Sigmoid colon (tissue), 7 donors: ENCODE data around the gene PAF1. TPM values are rescaled to one million over a fixed set of nuclear protein-coding genes. Genes with fewer than 3 reads are reported as not detected.

ENCODE experiments used
- DNase-seq: peaks from one replicate; pipeline ENCODE4 v3.0.0-alpha.2; 2019
- H3K27ac ChIP-seq, 4 donors: fragments of 200-600 bp; sonication (generic); one replicate each; pipeline ENCODE4 v1.5.1; 2016 to 2019; ENCODE audit warnings: mild to moderate bottlenecking in 1 of 4
- H3K27me3 ChIP-seq, 3 donors: fragments of 200-600 bp; sonication (generic); one replicate each; pipeline ENCODE4 v1.5.1; 2019; ENCODE audit warnings: mild to moderate bottlenecking in 1 of 3
- H3K36me3 ChIP-seq, 4 donors: fragments of 200-600 bp; sonication (generic); one replicate each; pipeline ENCODE4 v1.5.1; 2016 to 2019
- H3K4me1 ChIP-seq, 4 donors: fragments of 200-600 bp; sonication (generic); one replicate each; pipeline ENCODE4 v1.5.1; 2017 to 2019
- H3K4me3 ChIP-seq, 4 donors: fragments of 200-600 bp; sonication (generic); one replicate each; pipeline ENCODE4 v1.5.1; 2017 to 2019; ENCODE audit warnings: mild to moderate bottlenecking in 2 of 4, moderate library complexity in 1 of 4
- H3K9me3 ChIP-seq, 4 donors: fragments of 200-600 bp in 3 of 4; sonication (generic) in 3 of 4; one replicate each; pipeline versions ENCODE4 v1.5.1 to v1.6.1; 2013 to 2019
- EP300 ChIP-seq, 4 donors: sonication (generic); formaldehyde crosslinking; IDR thresholded peaks; one replicate each; pipeline ENCODE4 v1.6.1; 2017; ENCODE audit warnings: antibody characterized with exemption in 4 of 4
- POLR2A ChIP-seq, 2 donors: fragments of 450-650 bp; IDR thresholded peaks; one replicate each; pipeline ENCODE4 v1.6.1; 2016; ENCODE audit warnings: antibody characterized with exemption in 2 of 2, mild to moderate bottlenecking in 2 of 2, moderate library complexity in 2 of 2
- POLR2AphosphoS5 ChIP-seq, 4 donors: sonication (generic); formaldehyde crosslinking; IDR thresholded peaks; one replicate each; pipeline ENCODE4 v1.6.1; 2017; ENCODE audit warnings: antibody characterized with exemption in 4 of 4
- WGBS, 2 donors: extraction: QIAGEN DNeasy Blood & Tissue Kit; methylation state at CpG; one replicate each; pipeline ENCODE4 v1.1.7; 2013; 5-methylcytosine and 5-hydroxymethylcytosine counted together
- intact Hi-C: fragments of 100-400 bp; cut with DNase I; formaldehyde crosslinking; loops from one replicate; pipeline ENCODE4 v1.15.1; 2023
- polyA plus RNA-seq, 3 donors: library from polyadenylated mRNA; stranded (reverse); fragments of 200-250 nt; gene quantifications; one replicate each; pipeline ENCODE4 v1.2.3, GENCODE V29; 2013
- total RNA-seq, 4 donors: library from RNA; depleted of rRNA; stranded (reverse); fragments of >200 nt; gene quantifications; one replicate each; pipeline ENCODE4 v1.1.0, GENCODE V29; 2016
- TF ChIP-seq, protein P1 (sequence below), 4 experiments: fragments of 450-650 bp in 3 of 4; fragments of 200-600 bp in 1 of 4; IDR thresholded peaks; one replicate each; pipeline ENCODE4 v1.5.1; 2016 to 2019; ENCODE audit warnings: antibody characterized with exemption in 4 of 4, mild to moderate bottlenecking in 3 of 4, moderate library complexity in 2 of 4
- donor health status: healthy with polysubstance abuse.
- donor health status: Bipolar disorder and iron deficiency.
- donor health status: healthy.

Gene PAF1
- total and polyA plus RNA-seq, 7 donors = 28.2 to 51.8 (median 37.7) TPM

GRCh38 chr19:39424934-39425333, 34.0 kb upstream of the PAF1 start:
- Histone ChIP-seq H3K36me3 (peaks cover 0 to 50% (median 24%) of the 10 kb centered on the region in 4 donors), H3K4me3 (no peak overlapping the region), H3K4me1 (peaks cover 0 to 23% (median 22%) of the 10 kb centered on the region in 4 donors), H3K27ac (no peak overlapping the region), H3K27me3 (no peaks in the 10 kb centered on the region), H3K9me3 (no peaks in the 10 kb centered on the region)
- intact Hi-C loops = no loop called here
- WGBS, 2 donors = 80 to 85% methylated on average over 16 of the region's 16 CpGs
- TF ChIP-seq, protein P1, sequence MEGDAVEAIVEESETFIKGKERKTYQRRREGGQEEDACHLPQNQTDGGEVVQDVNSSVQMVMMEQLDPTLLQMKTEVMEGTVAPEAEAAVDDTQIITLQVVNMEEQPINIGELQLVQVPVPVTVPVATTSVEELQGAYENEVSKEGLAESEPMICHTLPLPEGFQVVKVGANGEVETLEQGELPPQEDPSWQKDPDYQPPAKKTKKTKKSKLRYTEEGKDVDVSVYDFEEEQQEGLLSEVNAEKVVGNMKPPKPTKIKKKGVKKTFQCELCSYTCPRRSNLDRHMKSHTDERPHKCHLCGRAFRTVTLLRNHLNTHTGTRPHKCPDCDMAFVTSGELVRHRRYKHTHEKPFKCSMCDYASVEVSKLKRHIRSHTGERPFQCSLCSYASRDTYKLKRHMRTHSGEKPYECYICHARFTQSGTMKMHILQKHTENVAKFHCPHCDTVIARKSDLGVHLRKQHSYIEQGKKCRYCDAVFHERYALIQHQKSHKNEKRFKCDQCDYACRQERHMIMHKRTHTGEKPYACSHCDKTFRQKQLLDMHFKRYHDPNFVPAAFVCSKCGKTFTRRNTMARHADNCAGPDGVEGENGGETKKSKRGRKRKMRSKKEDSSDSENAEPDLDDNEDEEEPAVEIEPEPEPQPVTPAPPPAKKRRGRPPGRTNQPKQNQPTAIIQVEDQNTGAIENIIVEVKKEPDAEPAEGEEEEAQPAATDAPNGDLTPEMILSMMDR (IDR thresholded peaks at IDR 0.05) = no peak
- TF ChIP-seq POLR2A (IDR thresholded peaks at IDR 0.05) (no peak), POLR2AphosphoS5 (IDR thresholded peaks at IDR 0.05) (no peak), EP300 (IDR thresholded peaks at IDR 0.05) (no peak)
- DNase-seq = no peak

DNA sequence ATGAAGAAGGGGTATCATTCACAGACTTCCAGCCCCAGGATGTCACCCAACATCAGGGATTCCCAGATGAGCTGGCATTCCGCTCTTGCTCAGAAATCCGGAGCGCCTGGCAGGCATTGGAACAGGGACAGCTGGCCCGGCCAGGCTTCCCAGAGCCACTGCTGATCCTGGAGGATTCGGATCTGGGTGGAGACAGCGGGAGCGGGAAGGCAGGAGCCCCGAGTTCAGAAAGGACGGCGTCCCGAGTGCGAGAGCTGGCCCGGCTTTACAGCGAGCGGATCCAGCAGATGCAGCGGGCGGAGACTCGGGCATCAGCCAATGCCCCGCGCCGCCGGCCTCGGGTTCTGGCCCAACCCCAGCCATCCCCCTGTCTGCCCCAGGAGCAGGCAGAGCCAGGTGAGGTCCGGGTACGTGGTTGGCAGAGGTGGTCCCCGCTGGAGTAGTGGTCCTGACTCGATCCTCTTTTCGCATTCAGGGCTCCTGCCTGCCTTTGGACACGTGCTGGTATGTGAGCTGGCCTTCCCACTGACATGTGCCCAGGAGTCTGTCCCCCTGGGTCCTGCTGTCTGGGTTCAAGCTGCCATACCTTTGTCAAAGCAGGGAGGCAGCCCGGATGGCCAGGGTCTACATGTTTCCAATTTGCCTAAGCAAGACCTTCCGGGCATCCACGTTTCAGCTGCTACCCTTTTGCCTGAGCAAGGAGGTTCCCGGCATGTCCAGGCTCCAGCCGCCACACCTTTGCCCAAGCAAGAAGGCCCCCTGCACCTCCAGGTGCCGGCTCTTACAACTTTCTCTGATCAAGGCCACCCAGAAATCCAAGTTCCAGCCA, 32.6 kb upstream of the PAF1 start:
- H3K9me3 ChIP-seq = no peaks in the 10 kb centered on the region
- H3K4me3 ChIP-seq = no peak overlapping the region
- TF ChIP-seq EP300 (IDR thresholded peaks at IDR 0.05) (no peak), POLR2AphosphoS5 (IDR thresholded peaks at IDR 0.05) (no peak), POLR2A (IDR thresholded peaks at IDR 0.05) (no peak)
- TF ChIP-seq, protein P1 (IDR thresholded peaks at IDR 0.05) = no peak
- H3K4me1 ChIP-seq = peaks cover 0 to 10% (median 9%) of the 10 kb centered on the region in 4 donors
- H3K36me3 ChIP-seq = peaks cover 7 to 65% (median 38%) of the 10 kb centered on the region in 4 donors
- no peak overlapping the region for H3K27ac ChIP-seq
- no peaks in the 10 kb centered on the region for H3K27me3 ChIP-seq
- intact Hi-C loops = no loop called here
- DNase-seq = peak; percentile 64
- WGBS, 2 donors = 86 to 91% methylated on average over 35 of the region's 35 CpGs

DNA sequence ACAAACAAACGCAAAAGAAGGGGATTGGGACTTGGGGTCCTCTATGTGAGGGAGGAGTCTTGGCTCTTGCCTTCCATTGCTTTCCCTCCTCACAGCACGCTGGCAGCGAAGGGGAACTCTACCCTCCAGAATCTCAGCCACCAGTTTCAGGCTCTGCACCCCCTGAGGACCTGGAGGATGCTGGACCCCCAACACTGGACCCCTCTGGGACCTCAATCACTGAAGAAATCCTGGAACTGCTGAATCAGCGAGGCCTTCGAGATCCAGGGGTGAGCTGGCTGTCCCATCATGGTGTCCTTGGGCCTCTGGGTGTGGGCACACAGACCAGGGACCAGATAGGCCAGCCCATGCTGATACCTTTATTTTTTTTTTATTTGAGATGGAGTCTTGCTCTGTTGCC, 31.1 kb upstream of the PAF1 start:
- DNase-seq = no peak
- peaks cover 7 to 79% (median 46%) of the 10 kb centered on the region in 4 donors for H3K36me3 ChIP-seq
- peaks cover 0 to 7% (median 3%) of the 10 kb centered on the region in 4 donors for H3K4me1 ChIP-seq
- H3K27ac ChIP-seq = no peak overlapping the region
- no peak for TF ChIP-seq POLR2A (IDR thresholded peaks at IDR 0.05)
- TF ChIP-seq POLR2AphosphoS5 (IDR thresholded peaks at IDR 0.05) = no peak
- no peak for TF ChIP-seq EP300 (IDR thresholded peaks at IDR 0.05)
- H3K4me3 ChIP-seq = no peak overlapping the region
- no peaks in the 10 kb centered on the region for H3K9me3 ChIP-seq
- 95% methylated on average over 5 of the region's 5 CpGs for WGBS, 2 donors
- no peaks in the 10 kb centered on the region for H3K27me3 ChIP-seq
- intact Hi-C loops = no loop called here

DNA sequence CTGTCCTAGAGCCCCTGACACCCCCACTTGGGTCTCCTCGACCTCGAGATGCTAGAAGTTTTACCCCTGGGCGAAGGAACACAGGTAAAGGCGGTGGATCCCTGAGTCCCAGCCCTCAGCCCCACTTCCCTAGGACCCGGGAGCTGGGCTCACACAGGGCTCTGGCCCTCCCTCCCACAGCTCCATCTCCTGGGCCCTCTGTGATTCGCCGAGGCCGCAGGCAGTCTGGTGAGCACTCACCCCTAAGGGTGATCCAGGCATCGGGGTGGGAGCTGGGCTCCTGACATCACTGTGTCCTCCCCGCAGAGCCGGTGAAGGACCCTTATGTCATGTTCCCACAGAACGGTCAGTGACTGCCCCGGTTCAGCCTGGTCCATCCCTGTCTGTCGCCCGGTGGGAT, 29.9 kb upstream of the PAF1 start:
- TF ChIP-seq POLR2AphosphoS5 (IDR thresholded peaks at IDR 0.05) = no peak
- TF ChIP-seq EP300 (IDR thresholded peaks at IDR 0.05) = no peak
- no peak for TF ChIP-seq POLR2A (IDR thresholded peaks at IDR 0.05)
- TF ChIP-seq, protein P1 (IDR thresholded peaks at IDR 0.05) = no peak
- Histone ChIP-seq H3K4me3 (no peak overlapping the region), H3K36me3 (peaks cover 7 to 88% (median 50%) of the 10 kb centered on the region in 4 donors), H3K9me3 (no peaks in the 10 kb centered on the region), H3K27ac (no peak overlapping the region), H3K4me1 (peaks cover 0 to 20% (median 13%) of the 10 kb centered on the region in 4 donors), H3K27me3 (no peaks in the 10 kb centered on the region)
- 87 to 93% methylated on average over 15 of the region's 15 CpGs for WGBS, 2 donors
- intact Hi-C loops = no loop called here
- peak; percentile 64 for DNase-seq

DNA sequence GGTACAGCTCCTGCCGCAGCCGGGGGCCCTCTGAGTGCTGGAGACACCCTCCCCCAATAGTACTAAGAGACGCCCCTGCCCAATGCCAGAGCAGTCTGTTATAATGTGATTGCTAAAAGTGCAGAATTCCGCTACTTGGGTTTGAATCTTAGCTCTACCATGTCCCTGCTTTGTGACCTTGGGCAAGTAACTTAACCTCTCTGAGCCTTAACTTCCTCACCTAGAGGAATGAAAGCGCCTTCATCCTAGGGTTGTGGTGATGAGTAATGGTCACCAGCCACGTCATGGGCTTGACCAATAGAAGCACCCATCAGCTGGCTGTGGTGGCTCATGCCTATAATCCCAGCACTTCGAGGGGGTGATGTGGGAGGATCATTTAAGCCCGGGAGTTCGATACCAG, 28.1 kb upstream of the PAF1 start:
- WGBS, 2 donors = 79 to 85% methylated on average over 9 of the region's 9 CpGs
- Histone ChIP-seq H3K27me3 (no peaks in the 10 kb centered on the region), H3K9me3 (no peaks in the 10 kb centered on the region), H3K36me3 (peaks cover 7 to 79% (median 47%) of the 10 kb centered on the region in 4 donors), H3K4me1 (peaks cover 0 to 38% (median 31%) of the 10 kb centered on the region in 4 donors), H3K4me3 (no peak overlapping the region), H3K27ac (no peak overlapping the region)
- intact Hi-C loops = no loop called here
- TF ChIP-seq, protein P1 (IDR thresholded peaks at IDR 0.05) = no peak
- no peak for TF ChIP-seq EP300 (IDR thresholded peaks at IDR 0.05)
- no peak for TF ChIP-seq POLR2AphosphoS5 (IDR thresholded peaks at IDR 0.05)
- TF ChIP-seq POLR2A (IDR thresholded peaks at IDR 0.05) = no peak
- no peak for DNase-seq
